Naive thymus-derived CD4-positive, alpha-beta T cell (primary cell): ENCODE results near the gene KIF15. TPM values are rescaled to one million over a fixed set of nuclear protein-coding genes. Genes with fewer than 3 reads are reported as not detected.
"Not testable (repeated sequence)": the region's sequence is repeated elsewhere in the genome, so short reads cannot be mapped to it uniquely, and the experiment has no call there.

Source experiments
- ATAC-seq: fragments of 150-1000 bp; cut with Tn5 transposase; 2 replicates; pipeline ENCODE4 v1.10.0; 2021; ENCODE audit warnings: mild to moderate bottlenecking, moderate library complexity
- CTCF ChIA-PET: fragments of 350-600 bp; sonication (Branson Sonifier 250); formaldehyde crosslinking; loops from one replicate; lab custom pipeline; 2021; ENCODE audit warnings: antibody characterized with exemption; lab: Charles Lee
- POLR2A ChIA-PET: fragments of 350-600 bp; sonication (Branson Sonifier 250); formaldehyde crosslinking; loops from one replicate; lab custom pipeline; 2021; ENCODE audit warnings: antibody characterized with exemption, inconsistent platforms; lab: Charles Lee
- DNase-seq, 9 donors: peaks; one replicate each; pipeline versions ENCODE4 v3.0.0 to v3.0.0-alpha.2; 2020 to 2022; ENCODE audit warnings: mixed read lengths in 1 of 9
- H3K27ac ChIP-seq: one replicate; pipeline ENCODE4 v1.7.0; 2013; ENCODE audit warnings: mild to moderate bottlenecking, low read depth, low read length, moderate library complexity
- H3K27me3 ChIP-seq, 2 donors: one replicate each; pipeline ENCODE4 v1.7.0; 2013; ENCODE audit warnings: low read length in 2 of 2, mild to moderate bottlenecking in 2 of 2, moderate library complexity in 2 of 2; ENCODE audit not compliant: control insufficient read depth in 2 of 2, insufficient read depth in 2 of 2
- H3K36me3 ChIP-seq, 3 experiments: 1 replicate in 2 of 3; 2 replicates in 1 of 3; pipeline ENCODE4 v1.7.0; 2013; ENCODE audit warnings: low read length in 3 of 3, mild to moderate bottlenecking in 3 of 3, moderate library complexity in 1 of 3; ENCODE audit not compliant: insufficient read depth in 3 of 3, control insufficient read depth in 2 of 3
- H3K4me1 ChIP-seq, 2 donors: one replicate each; pipeline ENCODE4 v1.7.0; 2013; ENCODE audit warnings: low read length in 2 of 2, mild to moderate bottlenecking in 2 of 2, moderate library complexity in 1 of 2; ENCODE audit not compliant: control insufficient read depth in 2 of 2, insufficient read depth in 2 of 2
- H3K4me3 ChIP-seq: 2 replicates; pipeline ENCODE4 v1.7.0; 2013; ENCODE audit warnings: mild to moderate bottlenecking, low read length
- H3K9me3 ChIP-seq, 3 experiments: 1 replicate in 2 of 3; 2 replicates in 1 of 3; pipeline ENCODE4 v1.7.0; 2013; ENCODE audit warnings: low read length in 3 of 3; ENCODE audit not compliant: control insufficient read depth in 2 of 3
- H3K27ac Mint-ChIP-seq, 9 donors: one replicate each; pipeline ENCODE4 v1.8.0; 2020 to 2022; ENCODE audit warnings: mixed read lengths in 9 of 9, mild to moderate bottlenecking in 8 of 9, moderate library complexity in 5 of 9, inconsistent platforms in 2 of 9
- H3K27me3 Mint-ChIP-seq, 5 donors: one replicate each; pipeline ENCODE4 v1.8.0; 2021 to 2022; ENCODE audit warnings: mixed read lengths in 5 of 5, mild to moderate bottlenecking in 1 of 5
- H3K36me3 Mint-ChIP-seq, 5 donors: one replicate each; pipeline ENCODE4 v1.8.0; 2020 to 2022; ENCODE audit warnings: mixed read lengths in 5 of 5, mild to moderate bottlenecking in 3 of 5, inconsistent platforms in 1 of 5
- H3K4me1 Mint-ChIP-seq, 7 donors: one replicate each; pipeline ENCODE4 v1.8.0; 2020 to 2022; ENCODE audit warnings: mixed read lengths in 7 of 7, mild to moderate bottlenecking in 3 of 7, inconsistent platforms in 1 of 7
- H3K4me3 Mint-ChIP-seq, 10 donors: one replicate each; pipeline ENCODE4 v1.8.0; 2020 to 2022; ENCODE audit warnings: mild to moderate bottlenecking in 10 of 10, mixed read lengths in 10 of 10, moderate library complexity in 6 of 10, inconsistent platforms in 2 of 10
- H3K9me3 Mint-ChIP-seq, 11 donors: one replicate each; pipeline ENCODE4 v1.8.0; 2020 to 2022; ENCODE audit warnings: mixed read lengths in 11 of 11, mild to moderate bottlenecking in 4 of 11, inconsistent platforms in 1 of 11, moderate library complexity in 1 of 11
- intact Hi-C, 2 donors: fragments of 100-400 bp; cut with micrococcal nuclease; formaldehyde crosslinking; loops; one replicate each; pipeline ENCODE4 v1.15.1; 2023
- polyA plus RNA-seq, 2 donors: library from polyadenylated mRNA; unstranded; fragments of 300-500 nt; fragmentation: Illumina TruSeq; gene quantifications; one replicate each; pipeline ENCODE4 v1.2.3, GENCODE V29; 2021
- total RNA-seq, 6 experiments: library from RNA in 5 of 6; stranded (reverse) in 5 of 6; gene quantifications; 1 replicate in 5 of 6; 2 replicates in 1 of 6; pipeline ENCODE4 v1.2.3 and lab custom pipeline; 2021 to 2026

KIF15 gene
- total and polyA plus RNA-seq, 7 experiments from 2014 or later: 0.11 to 31.9 (median 0.27) TPM; not detected in 1

DNA sequence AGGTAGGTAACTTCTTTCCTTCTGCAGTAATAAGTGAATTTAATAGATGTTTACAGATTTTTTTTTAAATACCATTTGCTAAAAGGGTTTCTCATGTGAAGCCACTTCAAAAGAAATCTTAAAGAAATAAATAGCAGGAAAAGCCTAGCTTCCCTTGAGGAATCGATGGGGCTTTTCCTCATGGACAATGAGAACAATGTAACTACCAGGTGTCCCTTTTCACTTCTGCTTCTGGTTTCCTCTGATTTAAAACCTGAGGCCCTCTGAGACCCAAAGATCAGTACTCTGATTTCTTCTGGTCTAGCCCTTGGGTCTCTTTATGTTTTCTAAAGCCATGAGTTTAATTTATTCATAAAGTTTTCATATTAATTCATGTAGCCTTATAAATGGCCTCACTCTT lies 87.0 kb downstream of the KIF15 start:
- H3K4me3 ChIP-seq: no peak overlapping the region
- no peaks in the 10 kb centered on the region for H3K9me3 ChIP-seq
- ChIA-PET POLR2A (no interaction called here), CTCF (no interaction called here)
- DNase-seq (no peak), ATAC-seq (no peak)
- Mint-ChIP-seq H3K9me3 (no peaks in the 10 kb centered on the region), H3K36me3 (peaks cover 0 to 37% (median 0%) of the 10 kb centered on the region in 5 donors), H3K4me1 (no peaks in the 10 kb centered on the region), H3K27ac (no peak overlapping the region), H3K27me3 (no peaks in the 10 kb centered on the region), H3K4me3 (no peak overlapping the region)
- no peak overlapping the region for H3K27ac ChIP-seq
- no peaks in the 10 kb centered on the region for H3K4me1 ChIP-seq
- intact Hi-C loops: no loop called here
- no peaks in the 10 kb centered on the region for H3K27me3 ChIP-seq
- no peaks in the 10 kb centered on the region for H3K36me3 ChIP-seq

DNA sequence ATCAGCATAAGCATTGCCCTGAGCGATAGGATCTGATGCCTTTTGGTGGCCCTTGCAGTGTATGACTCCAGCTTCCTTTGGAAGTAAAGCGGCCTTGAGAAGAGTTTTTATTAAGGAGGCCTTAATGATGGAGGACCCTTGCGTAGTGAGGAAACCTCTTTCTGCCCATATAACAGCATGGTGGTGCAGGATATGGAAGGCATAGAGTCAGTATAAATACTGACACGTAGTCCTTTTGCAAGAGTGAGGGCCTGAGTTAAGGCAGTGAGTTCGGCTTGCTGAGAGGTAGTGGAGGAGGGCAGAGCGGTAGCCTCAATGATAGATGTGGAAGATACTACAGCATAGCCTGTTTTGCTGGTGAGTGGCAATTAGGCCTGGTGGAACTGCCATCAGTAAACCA lies 95.1 kb downstream of the KIF15 start:
- H3K27ac ChIP-seq, H3K27ac Mint-ChIP-seq, ATAC-seq, H3K27me3 ChIP-seq, H3K4me1 ChIP-seq, H3K36me3 ChIP-seq, CTCF ChIA-PET, DNase-seq, H3K4me1 Mint-ChIP-seq, intact Hi-C loops, POLR2A ChIA-PET, H3K4me3 ChIP-seq, H3K27me3 Mint-ChIP-seq, H3K9me3 Mint-ChIP-seq, H3K4me3 Mint-ChIP-seq, H3K9me3 ChIP-seq: not testable (repeated sequence)
- H3K36me3 Mint-ChIP-seq: peaks cover 0 to 11% (median 0%) of the 10 kb centered on the region in 5 donors

DNA sequence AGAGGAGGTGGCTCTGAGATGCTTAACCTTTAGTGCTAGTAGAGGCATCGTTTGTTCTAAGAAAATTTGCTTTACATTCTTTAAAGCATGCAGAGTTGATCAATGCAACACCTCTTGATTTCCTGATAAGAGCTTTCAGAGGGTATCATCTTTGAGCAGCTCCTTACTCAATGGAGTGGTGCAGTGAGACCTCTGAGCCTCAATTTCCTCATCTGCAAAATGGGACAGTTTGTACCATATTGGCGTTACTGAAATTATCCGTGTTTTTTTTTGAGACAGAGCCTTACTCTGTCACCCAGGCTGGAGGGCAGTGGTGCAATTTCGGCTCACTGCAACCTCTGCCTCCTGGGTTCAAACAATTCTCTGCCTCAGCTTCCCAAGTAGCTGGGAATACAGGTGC lies 98.5 kb downstream of the KIF15 start:
- no peak for ATAC-seq
- H3K27me3 Mint-ChIP-seq: no peaks in the 10 kb centered on the region
- peak overlapping the region in 4 of 10 donors; percentile 50 to 92 (median 61) for H3K4me3 Mint-ChIP-seq
- H3K9me3 Mint-ChIP-seq: no peaks in the 10 kb centered on the region
- no peak for DNase-seq
- CTCF ChIA-PET: no interaction called here
- Histone ChIP-seq H3K36me3 (no peaks in the 10 kb centered on the region), H3K27me3 (no peaks in the 10 kb centered on the region), H3K27ac (no peak overlapping the region), H3K4me3 (no peak overlapping the region), H3K9me3 (no peaks in the 10 kb centered on the region), H3K4me1 (peaks cover 7 to 17% of the 10 kb centered on the region in 2 donors)
- H3K4me1 Mint-ChIP-seq: peaks cover 12 to 34% (median 29%) of the 10 kb centered on the region in 7 donors
- POLR2A ChIA-PET: no interaction called here
- intact Hi-C loops: loop anchor here (2.0 to 10.0 kb wide), 7 partner anchors 117 to 1238 kb away; partner anchors contain the start of genes ANO10 (in 2 of the 2), EXOSC7 (in 1 of the 2), LZTFL1 (in 1 of the 2) and SACM1L (in 1 of the 2)
- peaks cover 0 to 4% (median 0%) of the 10 kb centered on the region in 5 donors for H3K36me3 Mint-ChIP-seq
- H3K27ac Mint-ChIP-seq: no peak overlapping the region

DNA sequence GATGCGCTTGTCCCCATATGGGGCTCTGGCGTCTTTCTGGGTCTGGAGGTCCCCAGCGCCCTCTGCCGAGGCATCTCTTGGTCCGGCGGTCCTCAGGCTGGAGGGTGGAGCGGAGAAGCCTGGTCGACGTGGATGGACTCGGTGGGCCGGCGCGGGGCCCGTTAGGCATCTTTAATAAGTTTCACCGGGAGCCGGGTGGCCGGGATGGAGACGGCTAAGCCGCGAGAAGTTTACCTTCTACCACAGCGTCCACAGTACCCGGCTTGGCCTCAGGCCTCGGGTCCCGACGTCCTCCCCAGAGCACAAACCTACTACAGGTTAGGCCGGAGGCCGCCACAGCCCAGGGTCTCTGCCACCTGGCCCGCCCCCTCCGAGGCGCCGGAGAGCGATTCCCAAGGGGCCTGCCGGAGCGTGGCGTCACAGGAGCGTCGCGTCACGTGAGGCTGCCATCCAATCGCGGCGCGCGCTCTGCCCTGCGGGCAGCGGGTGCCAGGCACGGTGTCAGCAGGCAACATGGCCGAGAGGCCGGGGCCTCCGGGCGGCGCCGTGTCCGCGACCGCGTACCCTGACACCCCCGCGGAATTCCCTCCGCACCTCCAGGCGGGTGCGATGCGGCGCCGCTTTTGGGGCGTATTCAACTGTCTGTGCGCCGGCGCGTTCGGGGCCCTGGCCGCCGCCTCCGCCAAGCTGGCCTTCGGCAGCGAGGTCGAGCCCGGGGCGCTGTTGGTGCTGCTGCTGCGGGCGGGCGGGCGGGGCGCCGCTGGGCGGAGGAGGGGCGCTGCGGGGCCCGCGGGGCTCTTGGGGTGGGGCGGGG lies 100.0 kb downstream of the KIF15 start, which contains the start of gene TMEM42:
TSS of gene TMEM42 (plus strand) at position 501 of the 814 bp plus-strand sequence. CDS start at position 514, 13 bp downstream.
- Mint-ChIP-seq H3K4me1 (peaks cover 23 to 48% (median 43%) of the 10 kb centered on the region in 7 donors), H3K4me3 (peak within 1 kb of the TSS; percentile 88 to 92 (median 91)), H3K27ac (peak within 1 kb of the TSS; percentile 86 to 97 (median 92)), H3K27me3 (no peaks in the 10 kb centered on the region), H3K9me3 (peaks cover 0 to 2% (median 0%) of the 10 kb centered on the region in 11 donors), H3K36me3 (peaks cover 0 to 10% (median 3%) of the 10 kb centered on the region in 5 donors)
- Histone ChIP-seq H3K4me3 (peak within 1 kb of the TSS; percentile 78), H3K27ac (peak within 1 kb of the TSS; percentile 76), H3K36me3 (no peaks in the 10 kb centered on the region), H3K27me3 (no peaks in the 10 kb centered on the region), H3K4me1 (peaks cover 15 to 29% of the 10 kb centered on the region in 2 donors), H3K9me3 (no peaks in the 10 kb centered on the region)
- peak; percentile 81 to 89 (median 84) for DNase-seq
- ChIA-PET CTCF (no interaction called here), POLR2A (interaction anchor here (0.6 kb wide), 1 partner anchor 73 kb away, joined by 3 read pairs; no protein-coding TSS in a partner anchor)
- intact Hi-C loops: loop anchor here (1.0 to 10.0 kb wide), 12 partner anchors 100 to 1239 kb away; partner anchors contain the start of genes ANO10 (in 2 of the 2), EXOSC7 (in 2 of the 2), KIAA1143 (in 2 of the 2) and KIF15 (in 2 of the 2)
- ATAC-seq: peak; percentile 97

DNA sequence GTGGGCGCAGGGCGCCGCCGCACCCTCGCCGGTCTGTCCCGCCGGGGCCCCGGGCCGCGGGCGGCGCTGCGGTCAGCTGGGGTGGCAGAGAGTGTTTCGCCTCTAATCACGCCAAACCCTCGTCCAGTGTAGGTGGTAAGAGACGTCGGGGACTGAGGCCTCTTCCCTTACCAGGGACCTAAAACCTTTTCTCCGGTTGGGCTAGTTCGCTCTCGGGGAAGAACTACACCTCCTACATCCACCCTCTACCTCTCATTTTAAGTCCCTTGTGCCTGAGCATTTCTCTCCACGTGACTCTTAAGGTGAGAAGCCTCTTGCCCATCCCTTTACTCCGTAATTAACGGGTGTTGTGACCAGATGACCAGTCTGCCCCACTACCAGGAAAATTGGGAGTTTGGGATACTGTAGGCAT lies 100.6 kb downstream of the KIF15 start:
- CTCF ChIA-PET: interaction anchor here (0.6 kb wide), 1 partner anchor 168 kb away, joined by 3 read pairs; no protein-coding TSS in a partner anchor

DNA sequence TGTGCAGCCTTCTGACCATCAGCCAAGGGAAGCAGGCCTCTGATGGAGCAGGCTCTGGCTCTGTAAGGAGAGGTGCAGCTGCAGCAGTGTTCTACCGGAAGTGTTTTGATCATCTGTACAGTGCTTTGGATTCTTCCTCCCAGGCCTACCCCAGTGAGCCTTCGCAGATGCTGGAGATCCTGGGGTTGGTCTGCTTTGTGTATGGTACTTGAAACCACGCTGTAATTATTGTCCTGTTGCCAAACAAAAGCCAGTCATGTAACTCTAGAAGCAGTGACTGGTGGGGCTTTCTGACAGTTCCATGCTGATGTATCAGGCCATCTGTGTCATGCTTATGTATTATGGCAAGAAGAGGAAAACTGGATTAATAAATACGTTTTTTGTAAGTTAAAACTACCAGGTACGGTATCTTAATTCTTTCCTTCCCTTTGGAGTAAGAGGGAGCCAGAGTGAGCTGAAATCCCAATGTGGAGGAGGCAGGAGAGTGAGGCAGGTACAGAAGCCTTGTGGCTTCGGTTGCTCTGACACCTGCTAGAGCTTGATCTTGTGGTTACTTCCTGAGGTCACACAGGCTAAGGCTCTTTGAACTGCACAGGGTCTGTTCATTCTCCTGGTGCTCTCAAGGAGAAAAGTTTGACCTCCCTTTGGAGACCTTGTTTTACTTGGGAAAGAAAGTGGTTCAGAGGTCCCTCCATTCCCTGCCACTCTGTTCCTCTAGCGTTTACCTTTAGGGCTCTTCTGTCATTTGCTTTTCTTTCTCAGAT lies 103.9 kb downstream of the KIF15 start:
- ATAC-seq (no peak), DNase-seq (peak in 3 of 9 donors; percentile 7 to 28 (median 16))
- CTCF ChIA-PET: no interaction called here
- Mint-ChIP-seq H3K36me3 (peaks cover 6 to 26% (median 9%) of the 10 kb centered on the region in 5 donors), H3K27me3 (no peaks in the 10 kb centered on the region), H3K9me3 (peaks cover 0 to 10% (median 0%) of the 10 kb centered on the region in 11 donors), H3K27ac (peak overlapping the region; percentile 58 to 93 (median 85)), H3K4me3 (peak overlapping the region; percentile 2 to 73 (median 57)), H3K4me1 (peaks cover 28 to 63% (median 52%) of the 10 kb centered on the region in 7 donors)
- Histone ChIP-seq H3K9me3 (no peaks in the 10 kb centered on the region), H3K4me1 (peaks cover 18 to 31% of the 10 kb centered on the region in 2 donors), H3K27me3 (no peaks in the 10 kb centered on the region), H3K36me3 (no peaks in the 10 kb centered on the region), H3K27ac (peak overlapping the region; percentile 17), H3K4me3 (no peak overlapping the region)
- POLR2A ChIA-PET: interaction anchor here (0.6 to 0.7 kb wide), 2 partner anchors 20 to 56 kb away, joined by 4 read pairs; no protein-coding TSS in a partner anchor
- intact Hi-C loops: loop anchor here (1.0 to 10.0 kb wide), 3 partner anchors 527 to 819 kb away; partner anchors contain the start of genes SACM1L (in 1 of the 2) and TCAIM (in 1 of the 2)

More for the DNA sequence above, 100.6 kb downstream of the KIF15 start:
- Histone ChIP-seq H3K27me3 (no peaks in the 10 kb centered on the region), H3K27ac (peak overlapping the region; percentile 76), H3K36me3 (no peaks in the 10 kb centered on the region), H3K9me3 (no peaks in the 10 kb centered on the region), H3K4me1 (peaks cover 18 to 31% of the 10 kb centered on the region in 2 donors), H3K4me3 (peak overlapping the region; percentile 49)
- POLR2A ChIA-PET: interaction anchor here (0.6 kb wide), 1 partner anchor 72 kb away, joined by 3 read pairs; no protein-coding TSS in a partner anchor
- Mint-ChIP-seq H3K27ac (peak overlapping the region; percentile 86 to 97 (median 90)), H3K27me3 (no peaks in the 10 kb centered on the region), H3K4me1 (peaks cover 28 to 55% (median 49%) of the 10 kb centered on the region in 7 donors), H3K4me3 (peak overlapping the region; percentile 88 to 92 (median 90)), H3K36me3 (peaks cover 4 to 17% (median 6%) of the 10 kb centered on the region in 5 donors), H3K9me3 (peaks cover 0 to 2% (median 0%) of the 10 kb centered on the region in 11 donors)
- ATAC-seq (peak; percentile 18), DNase-seq (peak in 6 of 9 donors; percentile 12 to 36 (median 30))
- intact Hi-C loops: loop anchor here (1.0 to 10.0 kb wide), 7 partner anchors 114 to 1240 kb away; partner anchors contain the start of genes EXOSC7 (in 2 of the 2), ZDHHC3 (in 2 of the 2), ANO10 (in 1 of the 2) and LZTFL1 (in 1 of the 2)
